Astrocyte of the spinal cord (primary cell): ENCODE data around the gene SIPA1L3.

Source experiments
- DNase-seq: peaks from one replicate; pipeline ENCODE4 v3.0.0; 2011; ENCODE audit warnings: low read depth, low spot score
- H3K4me3 ChIP-seq: 2 replicates; pipeline ENCODE4 v1.5.1; 2011; ENCODE audit warnings: low read depth, mild to moderate bottlenecking, low read length, moderate library complexity
- in situ Hi-C: cut with HindIII; loops from 2 replicates; pipeline ENCODE4 v1.10.0; 2017; ENCODE audit warnings: low sequenced_read_pairs
- TF ChIP-seq, protein P1 (sequence below): IDR thresholded peaks from 2 replicates; pipeline ENCODE4 v1.5.1; 2012; ENCODE audit warnings: low read depth, mild to moderate bottlenecking, low read length, inconsistent platforms

Gene SIPA1L3

DNA sequence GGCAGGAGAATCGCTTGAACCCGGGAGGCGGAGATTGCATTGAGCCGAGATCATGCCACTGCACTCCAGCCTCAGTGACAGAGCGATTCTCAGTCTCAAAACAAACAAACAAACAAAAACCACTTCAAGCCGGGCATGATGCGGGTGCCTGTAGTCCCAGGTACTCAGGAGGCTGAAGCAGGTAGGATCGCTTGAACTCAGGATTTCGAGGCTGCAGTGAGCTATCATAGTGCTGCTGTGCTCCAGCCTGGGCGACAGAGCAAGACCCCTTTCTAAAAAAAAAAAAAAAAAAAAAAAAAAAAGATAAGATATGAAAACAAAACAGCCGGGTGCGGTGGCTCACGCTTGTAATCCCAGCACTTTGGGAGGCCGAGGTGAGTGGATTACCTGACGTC is 336.3 kb downstream of the SIPA1L3 start:
- H3K4me3 ChIP-seq: no peak overlapping the region
- in situ Hi-C loops: no loop called here
- TF ChIP-seq, protein P1, sequence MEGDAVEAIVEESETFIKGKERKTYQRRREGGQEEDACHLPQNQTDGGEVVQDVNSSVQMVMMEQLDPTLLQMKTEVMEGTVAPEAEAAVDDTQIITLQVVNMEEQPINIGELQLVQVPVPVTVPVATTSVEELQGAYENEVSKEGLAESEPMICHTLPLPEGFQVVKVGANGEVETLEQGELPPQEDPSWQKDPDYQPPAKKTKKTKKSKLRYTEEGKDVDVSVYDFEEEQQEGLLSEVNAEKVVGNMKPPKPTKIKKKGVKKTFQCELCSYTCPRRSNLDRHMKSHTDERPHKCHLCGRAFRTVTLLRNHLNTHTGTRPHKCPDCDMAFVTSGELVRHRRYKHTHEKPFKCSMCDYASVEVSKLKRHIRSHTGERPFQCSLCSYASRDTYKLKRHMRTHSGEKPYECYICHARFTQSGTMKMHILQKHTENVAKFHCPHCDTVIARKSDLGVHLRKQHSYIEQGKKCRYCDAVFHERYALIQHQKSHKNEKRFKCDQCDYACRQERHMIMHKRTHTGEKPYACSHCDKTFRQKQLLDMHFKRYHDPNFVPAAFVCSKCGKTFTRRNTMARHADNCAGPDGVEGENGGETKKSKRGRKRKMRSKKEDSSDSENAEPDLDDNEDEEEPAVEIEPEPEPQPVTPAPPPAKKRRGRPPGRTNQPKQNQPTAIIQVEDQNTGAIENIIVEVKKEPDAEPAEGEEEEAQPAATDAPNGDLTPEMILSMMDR: no peak
- no peak for DNase-seq

DNA sequence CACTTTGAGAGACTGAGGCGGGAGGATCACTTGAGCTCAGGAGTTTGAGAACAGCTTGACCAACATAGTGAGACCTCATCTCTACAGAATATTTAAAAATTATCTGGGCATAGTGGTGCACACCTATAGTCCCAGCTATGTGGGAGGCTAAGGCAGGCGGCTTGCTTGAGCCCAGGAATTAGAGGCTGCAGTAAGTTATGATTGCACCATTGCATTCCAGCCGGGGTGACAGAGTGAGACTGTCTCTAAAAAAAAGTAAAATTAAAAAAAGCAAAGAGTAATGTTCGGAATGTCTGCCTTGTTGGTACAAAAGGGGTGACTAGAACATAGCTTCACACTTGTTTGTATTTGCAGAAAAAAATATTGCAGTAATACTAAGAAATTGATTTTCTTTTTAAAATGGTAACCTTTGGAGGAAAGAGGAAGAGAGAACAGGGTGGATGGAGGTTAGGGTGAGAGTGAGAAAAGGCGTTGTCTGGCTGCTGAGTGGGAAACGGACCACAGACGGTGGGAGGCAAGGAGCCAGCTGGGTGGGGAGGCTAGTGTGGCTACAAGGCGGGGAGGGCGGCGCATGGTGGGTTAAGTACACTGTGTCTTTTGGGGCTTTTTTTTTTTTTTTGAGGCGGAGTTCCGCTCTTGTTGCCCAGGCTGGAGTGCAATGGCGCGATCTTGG is 339.0 kb downstream of the SIPA1L3 start:
- TF ChIP-seq, protein P1: no peak
- no peak overlapping the region for H3K4me3 ChIP-seq
- DNase-seq: no peak
- in situ Hi-C loops: no loop called here

DNA sequence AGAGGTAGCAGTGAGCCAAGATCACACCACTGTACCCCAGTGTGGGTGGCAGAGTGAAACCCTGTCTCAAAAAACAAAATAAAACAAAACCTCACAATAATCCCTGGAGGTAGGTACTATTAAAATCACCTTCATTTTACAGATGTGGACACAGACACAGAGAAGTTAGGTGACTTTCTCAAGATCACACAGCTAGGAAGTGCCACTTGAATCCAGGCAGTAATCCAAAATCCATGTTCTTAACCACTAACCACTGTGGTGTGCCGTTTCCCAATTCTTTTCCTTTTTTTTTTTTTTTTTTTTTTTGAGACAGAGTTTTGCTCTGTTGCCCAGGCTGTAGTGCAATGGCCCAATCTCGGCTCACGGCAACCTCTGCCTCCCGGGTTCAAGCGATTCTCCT is 340.1 kb downstream of the SIPA1L3 start:
- H3K4me3 ChIP-seq: no peak overlapping the region
- no peak for DNase-seq
- TF ChIP-seq, protein P1: no peak
- in situ Hi-C loops: no loop called here

DNA sequence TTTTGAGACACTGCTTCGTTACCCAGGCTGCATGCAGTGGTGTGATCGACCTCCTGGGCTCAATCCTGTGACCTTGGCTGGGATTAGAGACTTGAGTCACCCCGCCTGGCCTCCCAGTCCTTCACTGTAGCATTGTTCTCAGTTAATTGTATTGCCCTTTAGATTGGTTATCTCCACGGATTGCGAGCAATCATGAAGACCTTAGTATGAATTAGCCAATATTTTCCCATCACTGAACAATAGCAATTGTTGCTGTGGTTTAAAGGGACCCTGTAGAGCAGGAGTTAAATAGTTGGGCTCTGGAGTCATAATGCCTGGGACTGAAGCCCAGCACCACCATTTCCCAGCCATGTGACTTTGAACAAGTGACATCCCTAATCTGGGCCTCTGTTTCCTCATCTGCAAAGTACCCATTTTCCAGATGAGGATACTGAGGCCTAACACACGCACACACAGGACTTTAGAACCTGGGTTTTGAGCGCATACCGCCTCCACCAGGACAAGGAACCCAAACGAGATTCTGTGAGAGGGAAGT is 340.8 kb downstream of the SIPA1L3 start:
- in situ Hi-C loops: no loop called here
- TF ChIP-seq, protein P1: no peak
- no peak overlapping the region for H3K4me3 ChIP-seq
- DNase-seq: no peak

DNA sequence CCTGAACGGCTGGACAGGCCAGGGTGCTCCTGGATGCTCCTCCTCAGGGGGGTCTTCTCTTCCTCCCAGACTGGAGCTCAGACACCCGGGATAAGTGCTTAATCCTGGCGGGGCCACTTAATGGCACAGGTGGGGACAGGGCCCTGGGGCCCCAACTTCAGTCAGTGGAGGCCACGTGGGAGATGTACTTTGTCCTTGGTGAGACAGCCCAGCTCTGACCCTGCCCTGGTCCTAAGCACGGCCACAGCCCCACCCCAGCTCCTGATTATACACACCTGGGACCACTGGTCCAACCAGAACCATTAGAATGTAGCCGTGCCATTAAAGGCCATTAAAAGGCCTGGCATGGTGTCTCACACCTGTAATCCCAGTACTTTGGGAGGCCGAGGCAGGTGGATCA is 341.4 kb downstream of the SIPA1L3 start:
- in situ Hi-C loops: no loop called here

DNA sequence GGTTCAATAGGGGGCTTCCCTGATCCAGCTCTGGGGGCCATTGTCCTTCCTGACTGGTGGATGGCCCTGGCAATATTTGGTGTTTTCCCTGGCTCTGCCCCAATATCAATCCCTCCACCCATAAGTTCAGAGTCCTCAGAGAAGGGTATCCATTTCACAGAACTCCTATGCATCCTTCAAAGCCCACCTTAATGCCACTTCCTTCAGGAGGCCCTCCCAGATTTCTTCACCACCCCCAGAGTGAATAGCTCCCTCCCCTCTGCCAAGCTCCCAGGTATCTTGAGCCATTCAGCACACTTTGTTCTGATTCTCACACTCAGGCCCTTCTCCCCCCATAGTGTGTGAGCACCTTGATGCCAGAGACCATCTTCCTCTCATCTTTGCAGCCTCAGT is 343.4 kb downstream of the SIPA1L3 start:
- in situ Hi-C loops: loop anchor here (25.0 kb wide), 1 partner anchor 113 kb away; no protein-coding TSS in a partner anchor
- DNase-seq: no peak
- no peak overlapping the region for H3K4me3 ChIP-seq
- TF ChIP-seq, protein P1: no peak

More for the DNA sequence above, 341.4 kb downstream of the SIPA1L3 start:
- no peak for DNase-seq
- TF ChIP-seq, protein P1: no peak
- no peak overlapping the region for H3K4me3 ChIP-seq
